ENCODE results near the gene COMTD1. TPM values are rescaled to one million over a fixed set of nuclear protein-coding genes. Genes with fewer than 3 reads are reported as not detected.

Gene COMTD1
- total RNA-seq, 2 donors from 2014 or later: 156 to 301 TPM

DNA sequence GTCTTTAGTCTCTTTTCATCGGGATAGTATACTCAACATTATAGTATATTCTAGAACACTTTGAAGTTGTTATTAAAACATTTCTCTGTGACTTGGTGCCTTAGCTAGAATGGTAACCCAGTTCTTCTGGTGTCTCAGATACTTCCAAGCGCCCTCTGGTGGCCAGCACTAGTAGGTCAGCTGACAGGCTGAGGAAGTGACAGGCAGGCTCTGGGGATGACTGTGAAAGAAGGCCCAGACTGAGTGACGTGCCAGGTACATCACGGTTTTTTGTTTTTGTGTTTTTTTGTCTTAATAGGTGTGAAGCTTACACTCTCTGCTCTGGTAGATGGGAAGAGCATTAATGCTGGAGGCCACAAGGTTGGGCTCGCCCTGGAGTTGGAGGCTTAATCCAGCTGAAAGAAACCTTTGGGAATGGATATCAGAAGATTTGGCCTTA, 5.1 kb downstream of the COMTD1 start:
- Histone ChIP-seq H3K4me3 (no peak overlapping the region), H3K4me1 (peaks cover 69% of the 10 kb centered on the region), H3K36me3 (replicated peaks in 1 of 2; ENCODE audit: insufficient read depth in 1 of 2, low read depth in 2 of 2) (peaks cover 0 to 9% of the 10 kb centered on the region in 2 donors), H3K27ac (peak overlapping the region in 2 of 4 donors; percentile 1 to 22), H3K27me3 (no peaks in the 10 kb centered on the region), H3K9me3 (no peaks in the 10 kb centered on the region)
- ATAC-seq (no peak), DNase-seq (peak; percentile 91 to 94 (median 92))
- WGBS, 2 donors: 21 to 26% methylated on average over 5 of the region's 5 CpGs
- peak; percentile 77 to 90 (median 85) for TF ChIP-seq CTCF (IDR thresholded peaks at IDR 0.05)
- TF ChIP-seq POLR2A (IDR thresholded peaks at IDR 0.05): no peak
- intact Hi-C loops (cut with DNase I): no loop called here

DNA sequence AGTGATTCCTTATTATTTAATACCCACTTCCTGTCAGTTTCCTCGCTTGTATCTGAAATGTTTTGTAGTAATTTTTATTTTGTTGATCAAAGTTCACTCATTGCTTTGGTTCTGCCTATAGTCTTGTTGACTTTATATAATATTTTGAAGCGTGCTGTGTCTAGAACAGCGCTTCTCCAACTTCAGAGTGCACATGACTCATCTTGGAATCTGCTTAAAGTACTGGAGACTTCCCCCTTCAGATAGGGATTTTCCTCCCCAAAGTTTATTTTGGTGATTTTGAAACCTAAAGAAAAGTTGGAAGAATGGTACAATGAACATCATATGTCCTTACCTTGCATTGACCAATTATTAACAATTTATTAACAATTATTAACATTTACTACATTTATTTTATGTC, 5.8 kb downstream of the COMTD1 start:
- WGBS, 2 donors: 75 to 82% methylated on average over 3 of the region's 3 CpGs

GRCh38 chr10:75228834-75229233, 6.9 kb downstream of the COMTD1 start:
- ATAC-seq (no peak), DNase-seq (no peak)
- Histone ChIP-seq H3K9me3 (no peaks in the 10 kb centered on the region), H3K4me1 (peaks cover 73% of the 10 kb centered on the region), H3K27me3 (no peaks in the 10 kb centered on the region), H3K4me3 (no peak overlapping the region), H3K27ac (peak overlapping the region in 2 of 4 donors; percentile 32 to 40), H3K36me3 (replicated peaks in 1 of 2; ENCODE audit: insufficient read depth in 1 of 2, low read depth in 2 of 2) (peaks cover 0 to 9% of the 10 kb centered on the region in 2 donors)
- 41 to 46% methylated on average over 4 of the region's 4 CpGs for WGBS, 2 donors
- no peak for TF ChIP-seq CTCF (IDR thresholded peaks at IDR 0.05)
- TF ChIP-seq POLR2A (IDR thresholded peaks at IDR 0.05): no peak
- intact Hi-C loops (cut with DNase I): no loop called here

More for the DNA sequence above, 5.8 kb downstream of the COMTD1 start:
- Histone ChIP-seq H3K4me3 (no peak overlapping the region), H3K36me3 (replicated peaks in 1 of 2; ENCODE audit: insufficient read depth in 1 of 2, low read depth in 2 of 2) (peaks cover 0 to 9% of the 10 kb centered on the region in 2 donors), H3K9me3 (no peaks in the 10 kb centered on the region), H3K27me3 (no peaks in the 10 kb centered on the region), H3K4me1 (peaks cover 71% of the 10 kb centered on the region), H3K27ac (peak overlapping the region in 1 of 4 donors; percentile 15)
- ATAC-seq: no peak
- intact Hi-C loops (cut with DNase I): no loop called here
- TF ChIP-seq CTCF (IDR thresholded peaks at IDR 0.05): no peak
- TF ChIP-seq POLR2A (IDR thresholded peaks at IDR 0.05): no peak
- DNase-seq: no peak

- 72 to 100% methylated on average over 3 of the region's 3 CpGs for WGBS, 2 donors
- peaks cover 73% of the 10 kb centered on the region for H3K4me1 ChIP-seq
Measured at GRCh38 chr10:75228278-75228677, 7.5 kb downstream of the COMTD1 start.

More at GRCh38 chr10:75228278-75228677, 7.5 kb downstream of the COMTD1 start:
- no peak for TF ChIP-seq POLR2A (IDR thresholded peaks at IDR 0.05)
- TF ChIP-seq CTCF (IDR thresholded peaks at IDR 0.05): no peak
- H3K36me3 ChIP-seq (replicated peaks in 1 of 2; ENCODE audit: insufficient read depth in 1 of 2, low read depth in 2 of 2): peaks cover 0 to 12% of the 10 kb centered on the region in 2 donors
- no peaks in the 10 kb centered on the region for H3K27me3 ChIP-seq
- no peak overlapping the region for H3K4me3 ChIP-seq
- intact Hi-C loops (cut with DNase I): no loop called here
- no peaks in the 10 kb centered on the region for H3K9me3 ChIP-seq
- peak overlapping the region in 2 of 4 donors; percentile 32 to 40 for H3K27ac ChIP-seq
- DNase-seq: no peak
- no peak for ATAC-seq

All from body of pancreas (tissue), 4 donors.